ENCODE measurements around the gene RNF207.

The RNF207 gene

DNA sequence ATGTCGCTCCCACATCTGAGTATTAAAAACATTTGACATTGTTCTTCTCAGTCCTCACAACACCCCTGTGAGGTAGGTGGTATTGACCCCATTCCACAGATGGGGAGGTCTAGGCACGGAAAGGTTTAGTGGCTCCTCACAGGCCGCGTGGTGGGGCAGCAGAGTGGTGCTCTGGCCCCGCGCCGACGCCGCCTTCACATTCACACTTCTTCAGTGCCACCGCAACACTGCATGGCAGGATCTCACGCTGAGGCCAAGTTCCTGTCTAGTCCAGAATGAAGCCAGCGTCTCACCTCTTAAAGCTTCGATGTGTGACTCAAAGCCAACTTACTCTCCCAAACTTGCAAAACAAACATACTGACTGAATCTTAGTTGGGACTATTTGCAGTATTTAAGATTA, 17.7 kb downstream of the RNF207 start:
- no peaks in the 10 kb centered on the region for H3K9me3 ChIP-seq (ENCODE audit: insufficient read depth, low read length)
- H3K4me1 ChIP-seq (ENCODE audit: insufficient read depth, insufficient read length) = no peaks in the 10 kb centered on the region
- H3K4me3 ChIP-seq (ENCODE audit: insufficient read length, low read depth) = no peak overlapping the region
- no peaks in the 10 kb centered on the region for H3K27me3 ChIP-seq (ENCODE audit: insufficient read depth, insufficient read length)
- no peak for TF ChIP-seq ZNF274 (IDR thresholded peaks at IDR 0.05; ENCODE audit: low read depth, low read length)
- no peak for TF ChIP-seq YY1 (IDR thresholded peaks at IDR 0.05; ENCODE audit: insufficient read depth, insufficient read length)
- TF ChIP-seq SUZ12 (IDR thresholded peaks at IDR 0.05; ENCODE audit: extremely low read depth, insufficient read depth, insufficient read length) = no peak
- peaks cover 37% of the 10 kb centered on the region for H3K36me3 ChIP-seq (ENCODE audit: insufficient read depth, insufficient read length, low read length)
- no peak for DNase-seq (ENCODE audit: low read depth, low spot score)
- no peak overlapping the region for H3K9ac ChIP-seq (ENCODE audit: insufficient read length, low read depth)

DNA sequence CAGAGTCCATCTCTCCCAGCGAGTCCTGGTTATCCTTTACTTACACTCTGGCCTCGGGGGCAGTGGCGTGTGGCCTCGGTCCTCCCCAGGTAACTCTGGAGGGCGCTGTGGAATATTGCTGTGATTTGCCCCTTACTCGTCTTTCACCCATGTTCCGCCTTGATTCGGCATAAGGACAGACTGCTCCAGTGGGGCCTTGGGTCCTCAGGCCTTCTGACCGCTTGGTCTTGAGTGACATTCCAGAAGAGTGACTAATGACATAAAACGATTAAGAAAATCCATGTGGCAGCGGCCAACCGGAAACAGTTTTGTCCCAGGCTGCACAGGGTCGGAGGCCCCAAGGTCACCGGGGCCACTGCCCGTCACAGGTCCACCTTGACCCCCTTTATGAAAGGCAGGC, 18.8 kb downstream of the RNF207 start:
- TF ChIP-seq SUZ12 (IDR thresholded peaks at IDR 0.05; ENCODE audit: extremely low read depth, insufficient read depth, insufficient read length) = no peak
- TF ChIP-seq YY1 (IDR thresholded peaks at IDR 0.05; ENCODE audit: insufficient read depth, insufficient read length) = no peak
- TF ChIP-seq ZNF274 (IDR thresholded peaks at IDR 0.05; ENCODE audit: low read depth, low read length) = no peak

DNA sequence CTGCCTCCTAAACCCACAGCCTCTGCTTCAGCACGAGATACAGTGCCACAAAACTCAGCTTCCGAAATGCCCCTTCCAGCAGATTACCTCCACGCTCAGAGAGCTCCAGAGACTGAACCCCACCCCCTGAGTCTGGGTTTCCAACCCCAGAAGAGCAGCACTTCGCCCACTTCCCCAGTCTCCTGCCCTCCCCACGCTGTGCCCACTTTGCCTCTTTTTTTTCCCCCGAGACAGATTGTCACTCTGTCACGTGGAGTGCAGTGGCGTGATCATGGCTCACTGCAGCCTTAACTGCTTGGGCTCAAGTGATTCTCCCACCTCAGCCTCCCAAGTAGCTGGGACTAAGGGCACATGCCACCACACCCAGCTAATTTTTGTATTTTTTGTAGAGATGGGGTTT, 19.7 kb downstream of the RNF207 start:
- Histone ChIP-seq H3K36me3 (ENCODE audit: insufficient read depth, insufficient read length, low read length) (peaks cover 35% of the 10 kb centered on the region), H3K4me1 (ENCODE audit: insufficient read depth, insufficient read length) (no peaks in the 10 kb centered on the region), H3K4me3 (ENCODE audit: insufficient read length, low read depth) (no peak overlapping the region), H3K9me3 (ENCODE audit: insufficient read depth, low read length) (no peaks in the 10 kb centered on the region), H3K27me3 (ENCODE audit: insufficient read depth, insufficient read length) (no peaks in the 10 kb centered on the region), H3K9ac (ENCODE audit: insufficient read length, low read depth) (no peak overlapping the region)
- no peak for TF ChIP-seq ZNF274 (IDR thresholded peaks at IDR 0.05; ENCODE audit: low read depth, low read length)
- TF ChIP-seq SUZ12 (IDR thresholded peaks at IDR 0.05; ENCODE audit: extremely low read depth, insufficient read depth, insufficient read length) = no peak
- no peak for DNase-seq (ENCODE audit: low read depth, low spot score)

More for the DNA sequence above, 18.8 kb downstream of the RNF207 start:
- no peak overlapping the region for H3K4me3 ChIP-seq (ENCODE audit: insufficient read length, low read depth)
- no peak overlapping the region for H3K9ac ChIP-seq (ENCODE audit: insufficient read length, low read depth)
- no peaks in the 10 kb centered on the region for H3K9me3 ChIP-seq (ENCODE audit: insufficient read depth, low read length)
- DNase-seq (ENCODE audit: low read depth, low spot score) = no peak
- no peaks in the 10 kb centered on the region for H3K27me3 ChIP-seq (ENCODE audit: insufficient read depth, insufficient read length)
- H3K4me1 ChIP-seq (ENCODE audit: insufficient read depth, insufficient read length) = no peaks in the 10 kb centered on the region
- H3K36me3 ChIP-seq (ENCODE audit: insufficient read depth, insufficient read length, low read length) = peaks cover 37% of the 10 kb centered on the region

DNA sequence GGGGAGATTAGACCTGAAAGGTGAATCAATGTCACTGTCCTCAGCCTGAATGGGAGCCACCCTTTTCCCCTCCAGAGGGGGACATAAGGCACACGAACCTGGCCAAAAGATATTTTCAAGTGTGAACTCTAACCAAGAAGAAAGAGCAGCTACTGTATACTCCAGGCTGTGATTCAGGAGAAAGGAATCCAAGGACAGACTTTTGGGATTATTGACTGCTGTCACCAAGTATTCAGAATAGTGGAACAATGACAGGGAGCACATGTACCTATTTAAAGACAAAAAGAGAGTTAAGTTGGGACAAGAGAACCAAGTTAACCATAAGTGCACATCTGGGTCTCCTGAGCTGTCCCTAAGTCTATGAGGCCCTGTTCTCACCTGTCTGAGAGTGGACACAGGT, 27.5 kb downstream of the RNF207 start:
- H3K27me3 ChIP-seq (ENCODE audit: insufficient read depth, insufficient read length) = no peaks in the 10 kb centered on the region
- DNase-seq (ENCODE audit: low read depth, low spot score) = no peak
- H3K9ac ChIP-seq (ENCODE audit: insufficient read length, low read depth) = no peak overlapping the region
- H3K4me3 ChIP-seq (ENCODE audit: insufficient read length, low read depth) = no peak overlapping the region
- peaks cover 23% of the 10 kb centered on the region for H3K36me3 ChIP-seq (ENCODE audit: insufficient read depth, insufficient read length, low read length)
- H3K9me3 ChIP-seq (ENCODE audit: insufficient read depth, low read length) = no peaks in the 10 kb centered on the region
- no peak for TF ChIP-seq SUZ12 (IDR thresholded peaks at IDR 0.05; ENCODE audit: extremely low read depth, insufficient read depth, insufficient read length)
- TF ChIP-seq YY1 (IDR thresholded peaks at IDR 0.05; ENCODE audit: insufficient read depth, insufficient read length) = no peak
- TF ChIP-seq ZNF274 (IDR thresholded peaks at IDR 0.05; ENCODE audit: low read depth, low read length) = no peak
- H3K4me1 ChIP-seq (ENCODE audit: insufficient read depth, insufficient read length) = peaks cover 3% of the 10 kb centered on the region

- no peak for DNase-seq (ENCODE audit: low read depth, low spot score)
- no peaks in the 10 kb centered on the region for H3K27me3 ChIP-seq (ENCODE audit: insufficient read depth, insufficient read length)
- peaks cover 3% of the 10 kb centered on the region for H3K4me1 ChIP-seq (ENCODE audit: insufficient read depth, insufficient read length)
- peak overlapping the region; percentile 83 for H3K9ac ChIP-seq (ENCODE audit: insufficient read length, low read depth)
- peaks cover 23% of the 10 kb centered on the region for H3K36me3 ChIP-seq (ENCODE audit: insufficient read depth, insufficient read length, low read length)
- H3K4me3 ChIP-seq (ENCODE audit: insufficient read length, low read depth) = peak overlapping the region; percentile 63
- no peak for TF ChIP-seq SUZ12 (IDR thresholded peaks at IDR 0.05; ENCODE audit: extremely low read depth, insufficient read depth, insufficient read length)
- no peak for TF ChIP-seq ZNF274 (IDR thresholded peaks at IDR 0.05; ENCODE audit: low read depth, low read length)
- TF ChIP-seq YY1 (IDR thresholded peaks at IDR 0.05; ENCODE audit: insufficient read depth, insufficient read length) = no peak
- H3K9me3 ChIP-seq (ENCODE audit: insufficient read depth, low read length) = no peaks in the 10 kb centered on the region
Measured at GRCh38 chr1:6234502-6235295, 28.8 kb downstream of the RNF207 start.

- no peak for DNase-seq (ENCODE audit: low read depth, low spot score)
- Histone ChIP-seq H3K4me3 (ENCODE audit: insufficient read length, low read depth) (peak overlapping the region; percentile 63), H3K9me3 (ENCODE audit: insufficient read depth, low read length) (no peaks in the 10 kb centered on the region), H3K9ac (ENCODE audit: insufficient read length, low read depth) (peak overlapping the region; percentile 83), H3K27me3 (ENCODE audit: insufficient read depth, insufficient read length) (no peaks in the 10 kb centered on the region), H3K4me1 (ENCODE audit: insufficient read depth, insufficient read length) (peaks cover 3% of the 10 kb centered on the region), H3K36me3 (ENCODE audit: insufficient read depth, insufficient read length, low read length) (peaks cover 23% of the 10 kb centered on the region)
- no peak for TF ChIP-seq SUZ12 (IDR thresholded peaks at IDR 0.05; ENCODE audit: extremely low read depth, insufficient read depth, insufficient read length)
- TF ChIP-seq ZNF274 (IDR thresholded peaks at IDR 0.05; ENCODE audit: low read depth, low read length) = no peak
- no peak for TF ChIP-seq YY1 (IDR thresholded peaks at IDR 0.05; ENCODE audit: insufficient read depth, insufficient read length)
Measured at GRCh38 chr1:6235296-6235677, 29.4 kb downstream of the RNF207 start.

GRCh38 chr1:6237093-6237492, 31.2 kb downstream of the RNF207 start:
- H3K9ac ChIP-seq (ENCODE audit: insufficient read length, low read depth) = no peak overlapping the region
- peaks cover 3% of the 10 kb centered on the region for H3K4me1 ChIP-seq (ENCODE audit: insufficient read depth, insufficient read length)
- H3K27me3 ChIP-seq (ENCODE audit: insufficient read depth, insufficient read length) = peaks cover 11% of the 10 kb centered on the region
- DNase-seq (ENCODE audit: low read depth, low spot score) = no peak
- H3K9me3 ChIP-seq (ENCODE audit: insufficient read depth, low read length) = no peaks in the 10 kb centered on the region
- H3K4me3 ChIP-seq (ENCODE audit: insufficient read length, low read depth) = peak overlapping the region; percentile 15
- TF ChIP-seq SUZ12 (IDR thresholded peaks at IDR 0.05; ENCODE audit: extremely low read depth, insufficient read depth, insufficient read length) = no peak
- no peak for TF ChIP-seq ZNF274 (IDR thresholded peaks at IDR 0.05; ENCODE audit: low read depth, low read length)
- no peak for TF ChIP-seq YY1 (IDR thresholded peaks at IDR 0.05; ENCODE audit: insufficient read depth, insufficient read length)
- H3K36me3 ChIP-seq (ENCODE audit: insufficient read depth, insufficient read length, low read length) = peaks cover 10% of the 10 kb centered on the region

All from NT2/D1 (cell line).